ENCODE results near the gene MAP4K4. TPM values are rescaled to one million over a fixed set of nuclear protein-coding genes. Genes with fewer than 3 reads are reported as not detected.

MAP4K4 gene
- total RNA-seq, 1 experiment from 2014 or later, result 132 TPM

DNA sequence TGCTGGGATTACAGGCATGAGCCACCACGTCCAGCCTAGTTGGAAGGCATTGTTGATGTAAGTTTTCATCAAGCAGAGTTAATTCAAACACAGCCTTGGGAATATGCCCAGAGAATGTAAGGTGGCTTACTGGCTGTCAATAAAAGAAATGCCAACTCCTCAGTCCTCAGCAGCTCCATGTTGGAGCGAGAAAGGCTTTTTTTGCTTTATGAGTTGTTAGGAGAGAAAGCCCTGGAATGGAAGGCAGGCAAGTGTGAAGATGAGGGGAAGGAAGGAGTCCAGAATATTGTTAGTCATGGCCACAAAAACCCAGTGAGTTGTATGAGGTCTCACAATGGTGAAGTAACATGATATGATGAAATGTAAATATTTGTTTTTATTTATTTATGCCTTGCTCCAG, 57.1 kb downstream of the MAP4K4 start:
- H3K56ac ChIP-seq (ENCODE audit: insufficient read length, low read depth, low read length), result no peak overlapping the region
- H2AFZ ChIP-seq (ENCODE audit: low read length), result no peak overlapping the region
- DNase-seq, result no peak
- no peak overlapping the region for H2BK20ac ChIP-seq (ENCODE audit: low read depth, low read length, poor library complexity, severe bottlenecking)
- no peak overlapping the region for H3K27ac ChIP-seq (ENCODE audit: insufficient read length, low read depth, low read length)
- no peak overlapping the region for H3K4me3 Mint-ChIP-seq
- peaks cover 7 to 17% (median 7%) of the 10 kb centered on the region in 3 experiments; a peak in 3 of 7 replicates for H3K36me3 Mint-ChIP-seq (ENCODE audit: insufficient read depth in 1 of 3, low read depth in 3 of 3)
- H2BK15ac ChIP-seq (ENCODE audit: low read depth, low read length), result no peak overlapping the region
- no peak overlapping the region for H2BK12ac ChIP-seq (ENCODE audit: insufficient read length, low read depth, low read length)
- H3K4me2 ChIP-seq (ENCODE audit: insufficient read depth, insufficient read length, low read length), result no peak overlapping the region
- peaks cover 7% of the 10 kb centered on the region for H3K79me1 ChIP-seq (ENCODE audit: insufficient read depth, low read depth, low read length, poor library complexity, severe bottlenecking)
- H4K8ac ChIP-seq (replicated peaks; ENCODE audit: insufficient read length, low read depth, low read length), result no peak overlapping the region
- H3K79me2 ChIP-seq (ENCODE audit: insufficient read depth, low read length), result peaks cover 43% of the 10 kb centered on the region
- no peaks in the 10 kb centered on the region for H3K27me3 ChIP-seq (ENCODE audit: insufficient read depth, low read length)
- TF ChIP-seq, protein P1, sequence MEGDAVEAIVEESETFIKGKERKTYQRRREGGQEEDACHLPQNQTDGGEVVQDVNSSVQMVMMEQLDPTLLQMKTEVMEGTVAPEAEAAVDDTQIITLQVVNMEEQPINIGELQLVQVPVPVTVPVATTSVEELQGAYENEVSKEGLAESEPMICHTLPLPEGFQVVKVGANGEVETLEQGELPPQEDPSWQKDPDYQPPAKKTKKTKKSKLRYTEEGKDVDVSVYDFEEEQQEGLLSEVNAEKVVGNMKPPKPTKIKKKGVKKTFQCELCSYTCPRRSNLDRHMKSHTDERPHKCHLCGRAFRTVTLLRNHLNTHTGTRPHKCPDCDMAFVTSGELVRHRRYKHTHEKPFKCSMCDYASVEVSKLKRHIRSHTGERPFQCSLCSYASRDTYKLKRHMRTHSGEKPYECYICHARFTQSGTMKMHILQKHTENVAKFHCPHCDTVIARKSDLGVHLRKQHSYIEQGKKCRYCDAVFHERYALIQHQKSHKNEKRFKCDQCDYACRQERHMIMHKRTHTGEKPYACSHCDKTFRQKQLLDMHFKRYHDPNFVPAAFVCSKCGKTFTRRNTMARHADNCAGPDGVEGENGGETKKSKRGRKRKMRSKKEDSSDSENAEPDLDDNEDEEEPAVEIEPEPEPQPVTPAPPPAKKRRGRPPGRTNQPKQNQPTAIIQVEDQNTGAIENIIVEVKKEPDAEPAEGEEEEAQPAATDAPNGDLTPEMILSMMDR (conservative IDR thresholded peaks at IDR 0.05), result no peak
- H3K9ac ChIP-seq (ENCODE audit: extremely low read depth, insufficient read length, low read length), result no peak overlapping the region
- H3K4me1 Mint-ChIP-seq, result peaks cover 50 to 53% of the 10 kb centered on the region in 2 experiments
- H3K4me1 ChIP-seq (ENCODE audit: insufficient read depth, low read length), result peaks cover 11% of the 10 kb centered on the region
- H3K14ac ChIP-seq (ENCODE audit: insufficient read depth, low read length), result no peak overlapping the region
- H3K27me3 Mint-ChIP-seq (ENCODE audit: low read depth), result no peaks in the 10 kb centered on the region; the same call in 1 of the 2 replicates
- WGBS (ENCODE audit: extremely low coverage, insufficient read length, low lambda C conversion rate), result no CpG with 5 or more reads among the region's 2 CpGs
- no peak overlapping the region for H3K23ac ChIP-seq (ENCODE audit: insufficient read length, low read depth, low read length)
- H3K23me2 ChIP-seq (ENCODE audit: insufficient read length, low read depth, low read length, poor library complexity, severe bottlenecking), result no peaks in the 10 kb centered on the region
- H3K4ac ChIP-seq (ENCODE audit: low read depth, low read length), result no peak overlapping the region
- H2BK5ac ChIP-seq (ENCODE audit: insufficient read length, low read length), result no peak overlapping the region
- no peak overlapping the region for H2BK120ac ChIP-seq (ENCODE audit: low read depth, low read length, poor library complexity, severe bottlenecking)
- H2AK5ac ChIP-seq (ENCODE audit: insufficient read length, low read length), result no peak overlapping the region
- no peak overlapping the region for H4K91ac ChIP-seq (ENCODE audit: insufficient read length, low read depth, low read length)
- H3K9me3 Mint-ChIP-seq, result peaks cover 4 to 5% of the 10 kb centered on the region in 2 experiments; a peak in 4 of 5 replicates
- H4K20me1 ChIP-seq (ENCODE audit: control insufficient read depth, insufficient read depth, insufficient read length), result no peaks in the 10 kb centered on the region
- H3K27ac Mint-ChIP-seq, result peak overlapping the region in 1 of 3 experiments; percentile 70; a peak in 2 of 7 replicates
- H3K9me3 ChIP-seq (ENCODE audit: control insufficient read depth, low read depth, low read length), result no peaks in the 10 kb centered on the region
- H3K18ac ChIP-seq (ENCODE audit: insufficient read length, low read depth, low read length), result no peak overlapping the region
- no peak overlapping the region for H4K5ac ChIP-seq (ENCODE audit: insufficient read length, low read depth, low read length)
- no peak overlapping the region for H3T11ph ChIP-seq (ENCODE audit: low read length)

All from H9 (cell line).